GM21786 (cell line): ENCODE results near the gene NDUFAF8.

Experiments used
- ATAC-seq: cut with Tn5 transposase; IDR thresholded peaks from one replicate; pipeline ENCODE4 v1.9.1; 2021; ENCODE audit not compliant: unreplicated experiment

The NDUFAF8 gene

DNA sequence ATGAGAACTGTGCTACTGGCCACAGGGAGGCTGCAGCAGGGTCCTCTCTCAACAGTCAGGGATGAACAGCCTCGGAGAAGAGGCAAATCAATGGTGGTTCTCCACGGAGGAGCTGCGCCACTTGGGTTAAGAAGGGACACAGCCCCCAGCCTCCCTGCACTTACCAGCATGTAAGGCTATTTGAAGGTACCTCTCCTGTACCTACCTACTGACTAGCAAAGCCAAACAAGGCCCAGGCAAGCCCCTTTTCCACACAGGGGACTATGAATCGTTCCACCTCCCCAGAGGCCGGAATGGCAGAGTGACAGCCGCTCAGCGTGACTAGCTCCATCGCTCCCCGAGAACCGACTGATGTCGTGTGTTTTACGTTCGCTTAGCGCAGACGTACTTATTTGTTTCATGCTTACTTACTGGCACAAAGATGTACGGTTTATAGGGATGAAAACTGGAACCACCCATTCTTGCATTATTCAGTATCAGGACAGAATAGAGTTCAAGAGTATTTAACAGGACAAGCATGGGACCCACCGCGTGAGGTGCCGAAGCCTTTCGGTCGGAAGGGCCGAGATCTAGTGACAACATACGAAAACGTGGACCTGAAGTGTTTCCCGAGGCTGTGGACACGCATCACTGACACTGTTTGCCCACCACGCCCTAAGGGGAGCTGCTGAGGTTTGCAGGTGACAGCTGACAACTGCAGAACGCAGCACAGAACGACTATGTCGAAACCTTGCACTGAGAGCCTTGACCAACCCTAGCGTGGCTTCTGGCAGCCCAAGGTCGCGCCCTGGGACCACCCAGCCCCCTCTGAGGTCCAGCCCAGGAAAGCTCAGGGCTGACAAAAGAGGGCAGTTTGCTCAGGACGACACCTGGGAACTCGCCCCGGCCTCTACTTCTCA, 1.3 kb upstream of the NDUFAF8 start:
- ATAC-seq: no peak

DNA sequence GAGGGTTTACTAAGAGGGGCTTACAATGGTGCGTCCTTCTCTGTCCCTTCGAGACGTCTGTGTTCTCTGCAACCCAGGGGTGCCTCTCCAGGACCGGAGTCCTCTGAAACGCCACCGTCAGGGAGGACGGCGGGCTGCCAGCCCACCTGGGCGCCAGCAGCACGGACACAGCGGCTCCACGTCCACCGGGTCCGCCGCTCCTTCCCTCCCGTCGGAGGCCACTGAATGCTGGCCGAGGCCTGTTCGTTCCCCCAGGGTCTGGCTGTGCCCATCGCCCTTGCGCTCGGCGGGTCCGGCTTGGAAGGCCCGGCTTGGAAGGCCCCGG, 666 bp upstream of the NDUFAF8 start:
- ATAC-seq: no peak

DNA sequence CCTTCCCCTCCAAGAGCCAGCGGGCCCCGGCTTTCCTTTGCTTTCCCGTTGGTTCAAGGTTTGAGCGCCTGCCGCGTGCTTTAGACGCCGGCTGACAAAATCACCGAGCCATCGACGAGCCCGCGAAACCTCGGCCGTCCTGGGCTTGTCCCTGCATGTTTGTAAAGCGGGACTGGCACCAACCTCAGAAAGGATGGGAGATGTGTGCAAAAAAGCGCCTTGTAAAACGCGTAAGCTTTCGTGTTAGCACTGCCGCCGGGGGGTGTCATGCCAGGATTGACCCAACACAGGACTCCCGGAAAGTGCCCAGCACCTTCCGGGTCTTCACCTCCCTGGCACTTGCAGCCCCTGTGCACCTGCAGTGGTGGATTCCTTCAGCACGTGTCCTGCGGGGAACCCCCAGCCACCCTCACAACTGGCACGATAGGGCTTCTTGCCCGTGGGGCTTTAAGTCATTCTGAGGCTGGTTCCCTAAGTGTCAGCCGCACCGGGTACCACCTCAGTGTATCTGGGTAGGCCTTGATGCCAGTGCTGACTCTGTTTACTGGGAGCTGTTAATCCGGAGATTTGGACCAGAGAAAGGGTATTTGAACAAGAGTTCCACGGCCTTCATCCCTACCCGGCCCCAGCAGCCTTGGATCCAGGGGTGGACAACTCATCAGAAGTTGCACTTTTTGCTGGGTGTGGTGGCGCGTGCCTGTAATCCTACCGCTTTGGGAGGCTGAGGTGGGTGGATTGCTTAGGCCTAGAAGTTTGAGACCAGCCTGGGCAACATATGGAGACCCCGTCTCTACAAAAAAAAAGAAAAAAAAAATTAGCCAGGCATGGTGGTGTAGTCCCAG, 817 bp downstream of the NDUFAF8 start:
- no peak for ATAC-seq

DNA sequence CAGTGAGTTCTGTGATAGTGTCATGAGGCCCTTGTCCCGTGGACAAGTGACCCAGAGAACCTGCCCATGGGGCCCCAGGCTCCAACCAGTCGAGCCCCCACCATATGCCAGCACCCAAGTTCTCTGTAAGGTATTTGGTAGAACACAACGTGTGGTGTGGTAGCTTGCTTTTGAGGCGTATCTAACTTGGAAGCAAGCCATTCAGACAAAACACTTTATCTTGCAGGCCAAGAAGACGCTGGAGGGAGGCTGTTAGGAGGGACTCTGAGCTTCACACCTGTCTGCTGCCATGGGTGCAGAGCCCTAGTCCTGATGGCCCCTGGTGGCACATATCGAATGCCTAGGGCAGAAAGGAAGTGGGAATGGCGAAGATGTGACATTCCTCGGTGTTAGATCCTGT, 1.6 kb downstream of the NDUFAF8 start:
- ATAC-seq: no peak

DNA sequence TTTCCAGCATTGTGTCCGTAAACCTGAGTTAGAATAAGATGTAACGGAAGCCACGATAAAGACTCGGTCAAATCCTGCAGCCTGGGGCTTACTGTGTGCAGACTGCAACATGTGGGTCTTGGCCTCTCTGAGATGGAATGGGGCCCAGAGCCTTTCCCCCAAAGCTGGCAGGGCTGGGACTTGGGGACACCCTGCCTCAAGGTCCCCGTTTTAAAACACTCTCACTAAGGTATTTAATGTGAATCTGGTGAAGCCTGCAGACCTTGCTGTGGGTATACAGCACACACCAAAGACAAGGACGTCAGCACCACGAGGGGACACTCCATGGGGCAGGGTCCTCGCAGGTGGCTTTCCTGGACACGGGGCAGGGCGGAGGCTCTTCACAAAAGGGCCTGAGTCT, 2.1 kb downstream of the NDUFAF8 start:
- ATAC-seq: no peak

DNA sequence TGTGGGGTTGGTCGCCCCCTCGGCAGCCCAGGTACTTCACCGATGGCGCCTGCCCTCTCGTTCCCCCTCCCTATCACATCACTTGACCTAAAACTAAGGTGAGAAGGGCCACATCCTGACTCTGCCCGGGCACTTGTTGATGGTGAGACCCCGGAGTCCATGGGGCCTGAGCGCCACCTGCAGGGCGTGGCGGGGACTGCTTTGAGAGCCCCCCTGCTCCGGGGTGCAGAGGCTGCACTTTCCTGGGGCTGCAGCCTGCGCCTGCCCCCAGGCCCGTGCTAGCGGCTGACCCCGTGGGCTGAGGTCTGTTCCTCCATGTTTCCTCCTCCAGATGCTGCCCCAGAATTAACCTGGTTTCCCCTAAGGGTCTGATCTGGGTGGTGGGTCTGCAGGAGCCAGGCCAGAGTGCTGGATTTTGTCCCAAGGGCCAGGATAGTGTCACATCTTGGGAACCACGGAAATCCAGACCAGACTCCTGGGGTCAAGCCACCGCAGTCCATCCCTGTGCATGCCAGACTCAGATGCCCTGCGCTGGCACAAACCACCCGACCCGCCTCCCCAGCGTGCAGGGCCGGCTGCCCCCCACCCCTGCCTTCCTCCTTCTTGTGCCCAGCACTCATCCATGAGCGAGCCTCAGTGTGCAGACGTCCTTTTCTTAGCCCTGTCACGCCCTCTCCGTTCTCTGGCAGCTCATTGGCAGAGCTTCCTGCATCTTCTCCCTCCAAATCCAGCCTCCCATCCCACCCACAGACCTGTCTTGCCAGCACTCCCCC, 2.7 kb downstream of the NDUFAF8 start:
- ATAC-seq: no peak

DNA sequence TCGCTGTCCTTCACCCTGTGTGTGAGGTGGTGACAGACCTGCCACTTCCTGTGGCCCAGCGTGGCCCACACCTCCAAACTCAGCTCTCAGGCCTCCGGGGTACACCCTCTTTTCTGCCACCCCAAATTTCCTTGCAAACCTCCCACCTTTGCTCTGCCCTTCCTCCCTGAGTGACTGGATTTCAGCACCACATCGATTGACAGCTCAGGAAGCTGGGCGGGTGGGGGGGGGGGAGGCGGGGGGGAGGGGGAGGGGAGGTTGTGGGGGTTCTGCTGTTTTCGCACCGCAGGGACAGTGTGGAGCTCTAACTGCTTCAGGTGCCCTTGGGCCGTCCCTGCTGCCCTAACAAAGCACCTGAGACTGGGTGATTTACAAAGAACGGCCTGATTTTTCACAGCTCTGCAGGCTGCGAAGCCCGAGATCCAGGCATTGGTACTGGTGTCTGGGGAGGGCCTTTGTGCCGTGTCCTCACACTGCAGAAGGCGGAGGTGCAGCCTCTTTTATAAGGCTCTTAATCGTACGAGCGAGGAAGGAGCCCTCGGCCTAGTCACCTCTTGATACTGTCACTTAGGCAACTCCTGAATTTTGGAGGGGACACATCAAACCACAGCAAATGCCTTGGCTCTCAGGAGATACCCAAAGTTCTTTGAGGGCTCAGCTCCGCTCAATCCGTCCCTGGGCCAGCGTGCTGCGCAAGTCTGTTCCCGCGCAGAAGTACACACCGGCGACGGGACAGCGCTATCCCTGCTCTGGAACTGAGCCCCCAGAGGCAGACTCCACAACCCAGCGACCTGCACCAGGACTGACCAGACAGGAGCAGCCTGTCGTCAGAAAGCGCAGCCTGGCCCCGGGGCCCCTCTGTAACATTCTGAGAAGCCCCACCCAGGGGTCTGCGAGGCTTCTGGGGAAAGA, 3.6 kb downstream of the NDUFAF8 start:
- ATAC-seq: no peak

DNA sequence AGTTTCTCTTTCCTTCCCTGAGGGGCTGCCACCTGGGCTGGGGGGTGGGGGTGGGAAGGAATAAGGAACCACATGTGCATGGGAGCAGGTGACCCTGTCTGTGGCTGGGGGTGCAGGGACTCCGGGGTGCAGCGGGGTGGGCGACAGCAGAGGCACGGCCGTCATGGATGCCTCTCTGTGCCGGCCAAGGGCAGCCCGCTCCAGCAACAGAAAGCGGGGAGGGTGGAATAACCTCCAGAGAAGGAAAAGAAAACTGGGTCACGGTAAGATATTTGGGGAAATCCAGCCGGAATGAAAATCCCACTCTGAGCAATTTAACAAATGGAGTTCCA, 4.2 kb downstream of the NDUFAF8 start:
- ATAC-seq: no peak

DNA sequence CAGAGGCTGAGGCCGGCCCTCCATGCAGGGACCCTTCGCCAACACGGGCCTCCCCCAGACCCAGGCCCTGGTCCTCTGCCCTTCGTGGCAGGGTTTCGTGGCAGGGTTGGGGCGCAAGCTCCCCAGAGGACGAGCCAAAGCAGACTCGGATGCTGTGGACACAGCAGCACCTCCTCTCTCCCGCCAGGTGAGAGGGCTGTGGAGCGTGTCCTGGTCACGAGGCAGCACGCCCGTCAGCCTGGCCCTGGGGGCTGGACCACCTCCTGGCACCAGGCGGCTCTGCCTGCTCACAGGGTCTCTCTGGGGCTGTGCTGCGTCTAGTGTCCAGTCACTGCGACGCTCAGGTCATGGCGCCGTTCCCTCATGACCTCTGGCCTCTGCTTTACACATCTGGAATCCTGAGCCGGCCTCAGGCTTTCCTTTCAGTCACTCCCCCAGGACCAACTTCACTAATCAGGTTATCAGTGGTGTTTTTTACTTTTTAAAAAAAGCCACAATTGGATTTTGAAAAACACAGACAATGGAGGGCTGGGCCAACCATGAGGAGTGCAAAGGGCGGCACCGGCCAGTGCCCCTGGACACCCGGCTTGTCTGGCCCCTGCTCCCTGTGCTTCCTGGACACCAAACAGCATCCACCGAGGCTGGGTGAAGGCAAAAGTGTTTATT, 5.4 kb downstream of the NDUFAF8 start:
- ATAC-seq: no peak

DNA sequence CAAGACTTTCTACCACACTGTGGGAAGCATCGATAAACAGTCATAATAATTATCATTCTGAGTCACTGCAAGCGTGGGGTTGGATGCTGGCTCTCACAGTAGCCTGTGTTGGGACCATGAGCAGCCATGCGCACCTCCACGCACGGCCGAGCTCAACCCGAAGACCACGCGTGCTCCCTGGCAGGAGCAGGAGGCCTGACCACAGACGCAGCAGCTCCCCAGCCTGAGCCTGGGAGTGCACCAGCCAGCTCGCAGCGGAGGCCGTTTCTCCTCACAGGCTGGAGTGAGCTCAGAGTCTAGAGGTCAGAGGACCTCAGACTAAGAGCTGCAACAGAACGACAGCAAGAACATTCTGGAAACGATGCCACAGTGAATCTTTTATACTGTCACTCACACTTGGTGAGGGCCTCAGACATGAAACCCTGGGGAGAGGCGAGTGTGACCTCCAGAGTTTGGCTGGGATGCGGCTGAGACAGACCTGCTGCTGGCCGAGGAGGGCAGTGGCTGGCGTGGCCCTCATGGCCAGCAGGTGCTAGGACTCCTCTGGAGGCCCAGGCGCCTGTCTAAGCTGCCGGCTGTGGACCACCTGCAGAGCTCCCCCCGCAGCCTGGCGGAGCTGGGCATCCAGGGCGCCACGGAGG, 6.0 kb downstream of the NDUFAF8 start:
- ATAC-seq: no peak

DNA sequence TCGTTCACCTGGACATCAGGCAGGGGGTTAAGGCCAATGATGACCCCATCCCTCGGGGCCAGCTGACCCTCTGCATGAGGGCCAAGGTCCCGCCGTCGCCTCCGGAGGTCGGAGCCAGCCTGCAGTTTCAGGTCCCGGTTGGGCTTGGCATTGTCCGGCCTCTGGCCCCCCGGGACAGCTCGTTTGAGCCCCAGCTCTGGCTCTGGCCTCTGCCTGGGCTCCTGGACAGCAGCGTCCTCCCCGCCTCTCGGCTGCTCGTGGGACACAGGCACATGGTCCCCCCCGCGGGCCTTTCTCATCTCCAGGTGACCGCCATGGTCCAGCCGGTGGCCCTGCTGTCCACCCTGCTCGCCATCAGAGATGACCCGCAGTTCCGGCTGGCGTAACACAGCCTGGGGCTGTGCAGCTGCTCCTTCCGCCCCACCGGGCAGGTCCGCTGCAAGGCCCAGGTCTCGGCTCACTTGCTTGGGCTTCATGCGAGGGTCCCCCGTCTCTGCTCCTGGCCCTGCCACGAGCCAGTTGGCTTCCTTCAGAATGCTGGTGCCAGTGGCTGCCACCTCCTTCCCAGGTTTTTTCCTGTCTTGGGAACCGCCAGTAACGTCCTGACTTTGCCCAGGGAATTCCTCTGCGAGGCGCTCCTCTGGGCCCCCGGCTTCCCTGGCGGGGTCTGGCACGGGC, 6.7 kb downstream of the NDUFAF8 start:
- ATAC-seq: no peak

DNA sequence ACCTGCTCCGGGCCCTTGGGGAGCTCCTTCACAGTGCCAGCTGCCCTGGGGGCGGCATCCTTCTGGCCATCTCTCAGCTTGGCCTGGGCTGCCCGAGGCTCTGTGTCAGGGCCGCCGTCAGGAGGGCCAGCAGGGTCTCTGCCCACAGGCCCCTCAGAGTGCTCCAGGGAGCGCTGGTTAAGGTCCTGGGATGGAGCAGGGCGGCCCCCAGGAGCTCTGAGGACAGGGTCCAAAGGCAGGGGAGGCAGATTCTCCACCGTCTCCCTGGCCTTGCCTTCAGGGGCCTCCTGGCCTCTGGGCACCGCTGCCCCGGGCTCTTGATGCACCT, 7.2 kb downstream of the NDUFAF8 start:
- ATAC-seq: no peak

DNA sequence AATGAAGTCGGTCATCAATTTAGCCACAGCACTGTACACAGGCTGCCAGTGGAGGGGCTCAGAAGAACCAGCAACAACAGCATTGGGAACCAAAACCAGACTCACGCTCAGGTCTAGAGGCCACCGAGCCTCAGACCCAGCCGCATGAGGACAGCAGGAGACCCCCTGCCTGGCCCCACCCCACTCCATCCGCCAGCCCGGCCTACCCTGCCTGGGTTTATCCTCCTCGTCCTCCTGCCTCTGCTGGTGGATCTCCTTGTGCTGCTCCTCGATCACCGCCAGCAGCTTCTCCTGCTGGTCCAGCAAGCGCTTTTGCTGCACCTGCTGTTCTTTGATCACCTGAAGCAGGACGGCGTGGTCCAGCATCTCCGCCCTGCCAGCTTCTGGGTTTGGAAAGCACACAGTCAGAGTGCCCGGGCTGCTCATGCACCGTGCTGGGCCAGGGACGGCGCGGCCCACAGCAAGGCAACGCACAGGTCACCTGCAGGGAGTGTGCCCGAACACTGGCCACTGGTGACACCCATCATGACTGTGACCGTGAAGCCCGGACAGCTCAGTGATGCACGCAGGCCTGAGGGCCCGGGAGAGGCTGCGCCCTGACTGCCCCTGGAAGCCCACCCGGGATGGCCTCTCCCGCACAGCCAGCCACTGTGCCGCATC, 7.7 kb downstream of the NDUFAF8 start:
- no peak for ATAC-seq

DNA sequence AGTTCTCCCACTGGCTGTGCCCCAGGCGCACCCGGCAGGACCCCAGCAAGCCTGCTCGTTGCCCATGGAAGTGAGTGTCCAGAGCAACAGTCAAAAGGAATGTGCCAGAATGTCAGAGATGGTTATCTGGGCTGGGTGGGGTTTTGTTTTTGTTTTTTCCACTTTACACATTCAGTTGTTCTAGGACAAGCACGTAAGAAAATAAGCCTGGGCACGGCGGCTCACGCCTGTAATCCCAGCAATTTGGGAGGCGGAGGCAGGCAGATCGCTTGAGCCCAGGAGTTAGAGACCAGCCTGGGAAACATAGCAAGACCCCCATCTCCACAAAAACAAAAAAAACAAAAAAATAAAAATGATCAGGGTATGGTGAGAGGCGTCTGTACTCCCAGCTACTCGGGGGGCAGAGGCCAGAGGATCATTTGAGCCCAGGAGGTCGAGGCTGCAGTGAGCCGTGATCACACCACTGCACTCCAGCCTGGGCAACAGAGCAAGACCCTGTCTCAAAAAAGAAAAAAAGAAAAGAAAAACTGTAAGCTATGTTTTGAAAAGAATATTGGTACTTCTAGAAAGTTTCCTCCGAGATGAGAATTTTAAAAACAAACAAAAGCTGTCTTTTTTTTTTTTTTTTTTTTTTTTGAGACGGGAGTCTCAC, 8.3 kb downstream of the NDUFAF8 start:
- ATAC-seq: no peak

DNA sequence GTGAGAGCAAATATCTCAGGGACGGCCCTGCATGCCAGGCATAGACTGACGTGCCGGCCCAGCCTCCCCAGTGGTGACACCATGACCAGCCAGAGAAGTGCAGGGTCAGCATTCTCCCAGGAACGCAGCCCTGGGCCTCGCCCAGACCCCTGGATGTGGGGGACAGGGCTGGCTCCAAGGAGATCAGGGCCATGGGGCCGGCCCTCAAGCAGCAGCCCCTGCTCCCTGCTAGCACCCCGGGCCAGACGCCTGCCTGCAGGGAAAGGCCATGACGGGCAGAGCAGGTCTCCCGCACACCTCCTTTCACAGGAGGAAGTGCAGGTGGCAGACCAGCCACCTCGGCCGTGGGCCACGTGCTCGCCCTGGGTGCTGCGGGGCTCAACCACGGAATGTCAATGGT, 9.5 kb downstream of the NDUFAF8 start:
- ATAC-seq: no peak

DNA sequence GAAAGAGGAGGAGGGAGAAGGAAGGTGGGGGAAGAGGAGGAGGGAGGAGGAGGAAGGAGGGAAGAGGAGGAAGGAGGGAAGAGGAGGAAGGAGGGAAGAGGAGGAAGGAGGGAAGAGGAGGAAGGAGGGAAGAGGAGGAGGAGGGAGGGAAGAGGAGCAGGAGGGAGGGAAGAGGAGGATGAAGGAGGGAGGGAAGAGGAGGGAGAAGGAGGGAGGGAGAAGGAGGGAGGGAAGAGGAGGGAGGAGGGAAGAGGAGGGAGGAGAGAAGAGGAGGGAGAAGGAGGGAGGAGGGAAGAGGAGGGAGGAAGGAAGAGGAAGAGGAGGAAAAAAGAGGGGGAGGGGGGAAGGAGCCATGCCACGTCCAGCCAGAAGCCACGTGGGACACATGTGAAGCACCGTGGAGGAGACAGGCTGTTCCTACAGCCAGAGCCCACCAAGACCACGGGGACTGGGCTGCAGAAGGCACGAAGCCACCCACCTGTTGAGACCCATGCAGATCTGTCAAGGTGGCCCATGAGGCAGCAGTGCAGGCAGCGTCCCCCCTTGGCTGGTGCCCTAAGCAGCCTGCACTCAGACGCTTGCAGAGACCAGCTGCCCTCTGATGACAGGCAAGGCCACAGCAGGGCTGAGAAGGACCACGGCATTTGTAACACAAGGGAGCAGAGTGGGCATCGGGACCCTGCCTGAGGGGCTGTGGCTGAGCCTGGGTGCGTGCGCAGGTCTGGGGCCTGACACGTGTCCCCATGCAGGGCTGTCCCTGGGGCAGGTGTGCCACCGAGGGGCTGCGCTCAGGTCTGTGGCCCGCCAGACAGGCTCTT, 10.3 kb downstream of the NDUFAF8 start:
- no peak for ATAC-seq
